ENCODE measurements around the gene HOXB8.

The HOXB8 gene

GRCh38 chr17:48632579-48633265 lies 17.6 kb upstream of the HOXB8 start:
- DNase-seq (ENCODE audit: extremely low spot score), result no peak
- ChIA-PET POLR2A (interaction anchor here (1.0 to 1.4 kb wide), 4 partner anchors 9 to 364 kb away, joined by 3 to 7 read pairs (median 6); no protein-coding TSS in a partner anchor), CTCF (interaction anchor here (0.6 to 1.6 kb wide), 3 partner anchors 39 to 58 kb away, joined by 4 read pairs; no protein-coding TSS in a partner anchor)
- TF ChIP-seq L3MBTL2 (conservative IDR thresholded peaks at IDR 0.05) (no peak), TARDBP (IDR thresholded peaks at IDR 0.05) (no peak), SP1 (IDR thresholded peaks at IDR 0.05) (no peak), LEF1 (IDR thresholded peaks at IDR 0.05; ENCODE audit: borderline replicate concordance) (no peak), ELF4 (IDR thresholded peaks at IDR 0.05) (no peak), HDGF (IDR thresholded peaks at IDR 0.05; ENCODE audit: borderline replicate concordance) (no peak), PKNOX1 (IDR thresholded peaks at IDR 0.05) (no peak), FOXK2 (IDR thresholded peaks at IDR 0.05) (no peak), FOXM1 (IDR thresholded peaks at IDR 0.05; ENCODE audit: borderline replicate concordance) (no peak), ZNF384 (IDR thresholded peaks at IDR 0.05) (no peak), NFRKB (IDR thresholded peaks at IDR 0.05) (no peak), SUZ12 (IDR thresholded peaks at IDR 0.05) (no peak), BHLHE40 (IDR thresholded peaks at IDR 0.05; ENCODE audit: borderline replicate concordance) (no peak), CTBP1 (IDR thresholded peaks at IDR 0.05; ENCODE audit: borderline replicate concordance) (no peak), FOXA1 (IDR thresholded peaks at IDR 0.05) (no peak)

GRCh38 chr17:48631693-48632578 lies 16.8 kb upstream of the HOXB8 start:
- POLR2A ChIA-PET, result interaction anchor here (1.0 to 1.4 kb wide), 4 partner anchors 8 to 364 kb away, joined by 3 to 7 read pairs (median 6); no protein-coding TSS in a partner anchor
- DNase-seq (ENCODE audit: extremely low spot score), result no peak
- no peak for TF ChIP-seq L3MBTL2 (conservative IDR thresholded peaks at IDR 0.05)
- CTCF ChIA-PET, result interaction anchor here (0.6 to 1.6 kb wide), 3 partner anchors 40 to 58 kb away, joined by 4 read pairs; no protein-coding TSS in a partner anchor

GRCh38 chr17:48630925-48631692 lies 16.0 kb upstream of the HOXB8 start:
- TF ChIP-seq HDGF (IDR thresholded peaks at IDR 0.05; ENCODE audit: borderline replicate concordance) (no peak), TARDBP (IDR thresholded peaks at IDR 0.05) (no peak), BHLHE40 (IDR thresholded peaks at IDR 0.05; ENCODE audit: borderline replicate concordance) (no peak), FOXM1 (IDR thresholded peaks at IDR 0.05; ENCODE audit: borderline replicate concordance) (no peak), FOXA1 (IDR thresholded peaks at IDR 0.05) (no peak), CTBP1 (IDR thresholded peaks at IDR 0.05; ENCODE audit: borderline replicate concordance) (no peak), SUZ12 (IDR thresholded peaks at IDR 0.05) (no peak), L3MBTL2 (conservative IDR thresholded peaks at IDR 0.05) (no peak), ZNF384 (IDR thresholded peaks at IDR 0.05) (no peak), ELF4 (IDR thresholded peaks at IDR 0.05) (no peak), SP1 (IDR thresholded peaks at IDR 0.05) (no peak), PKNOX1 (IDR thresholded peaks at IDR 0.05) (no peak)
- CTCF ChIA-PET, result interaction anchor here (1.6 kb wide), 1 partner anchor 48 kb away, joined by 4 read pairs; no protein-coding TSS in a partner anchor
- DNase-seq (ENCODE audit: extremely low spot score), result no peak
- POLR2A ChIA-PET, result interaction anchor here (1.3 kb wide), 1 partner anchor 7 kb away, joined by 7 read pairs; no protein-coding TSS in a partner anchor

- no peak for TF ChIP-seq BHLHE40 (IDR thresholded peaks at IDR 0.05; ENCODE audit: borderline replicate concordance)
- no peak for TF ChIP-seq SUZ12 (IDR thresholded peaks at IDR 0.05)
- no peak for TF ChIP-seq FOXK2 (IDR thresholded peaks at IDR 0.05)
- TF ChIP-seq FOXA1 (IDR thresholded peaks at IDR 0.05), result no peak
- TF ChIP-seq FOXM1 (IDR thresholded peaks at IDR 0.05; ENCODE audit: borderline replicate concordance), result no peak
- TF ChIP-seq ELF4 (IDR thresholded peaks at IDR 0.05), result no peak
- TF ChIP-seq SP1 (IDR thresholded peaks at IDR 0.05), result no peak
- TF ChIP-seq ZNF384 (IDR thresholded peaks at IDR 0.05), result no peak
- TF ChIP-seq HDGF (IDR thresholded peaks at IDR 0.05; ENCODE audit: borderline replicate concordance), result no peak
- TF ChIP-seq CTBP1 (IDR thresholded peaks at IDR 0.05; ENCODE audit: borderline replicate concordance), result no peak
- no peak for DNase-seq (ENCODE audit: extremely low spot score)
- POLR2A ChIA-PET, result no interaction called here
- CTCF ChIA-PET, result interaction anchor here (0.6 to 1.1 kb wide), 3 partner anchors 370 to 684 kb away, joined by 3 read pairs; no protein-coding TSS in a partner anchor
These were observed 15.2 kb upstream of the HOXB8 start for GRCh38 chr17:48630009-48630924.

- POLR2A ChIA-PET, result interaction anchor here (1.0 kb wide), 1 partner anchor 18 kb away, joined by 4 read pairs; no protein-coding TSS in a partner anchor
- no peak for DNase-seq (ENCODE audit: extremely low spot score)
- TF ChIP-seq TARDBP (IDR thresholded peaks at IDR 0.05) (no peak), SUZ12 (IDR thresholded peaks at IDR 0.05) (no peak), ZNF384 (IDR thresholded peaks at IDR 0.05) (no peak), FOXA1 (IDR thresholded peaks at IDR 0.05) (no peak), BHLHE40 (IDR thresholded peaks at IDR 0.05; ENCODE audit: borderline replicate concordance) (no peak), SP1 (IDR thresholded peaks at IDR 0.05) (no peak), FOXM1 (IDR thresholded peaks at IDR 0.05; ENCODE audit: borderline replicate concordance) (no peak), L3MBTL2 (conservative IDR thresholded peaks at IDR 0.05) (no peak), ELF4 (IDR thresholded peaks at IDR 0.05) (no peak), LEF1 (IDR thresholded peaks at IDR 0.05; ENCODE audit: borderline replicate concordance) (no peak), CTBP1 (IDR thresholded peaks at IDR 0.05; ENCODE audit: borderline replicate concordance) (no peak)
- CTCF ChIA-PET, result interaction anchor here (0.7 to 1.1 kb wide), 3 partner anchors 369 to 717 kb away, joined by 3 to 5 read pairs (median 3); no protein-coding TSS in a partner anchor
These were observed 14.3 kb upstream of the HOXB8 start for GRCh38 chr17:48629411-48629759.
